ENCODE results near the gene GALM.
"Not testable (repeated sequence)": the region's sequence is repeated elsewhere in the genome, so short reads cannot be mapped to it uniquely, and the experiment has no call there.

Gene GALM

DNA sequence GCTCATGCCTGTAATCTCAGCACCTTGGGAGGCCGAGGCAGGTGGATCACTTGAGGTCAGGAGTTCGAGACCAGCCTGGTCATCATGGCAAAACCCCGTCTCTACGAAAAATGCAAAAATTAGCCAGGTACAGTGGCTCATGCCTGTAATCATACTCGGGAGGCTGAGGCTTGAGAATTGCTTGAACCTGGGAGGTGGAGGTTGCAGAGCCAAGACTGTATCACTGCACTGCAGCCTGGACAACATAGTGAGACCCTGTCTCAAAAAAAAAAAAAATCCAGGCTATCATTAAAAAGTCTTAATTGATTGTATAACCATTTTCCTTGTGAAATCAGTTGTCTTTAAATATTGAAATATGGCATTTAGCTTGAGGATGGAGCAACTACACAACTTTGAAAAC lies 15.0 kb downstream of the GALM start:
- not testable (repeated sequence) for DNase-seq (ENCODE audit: low read depth in 2 of 2)

DNA sequence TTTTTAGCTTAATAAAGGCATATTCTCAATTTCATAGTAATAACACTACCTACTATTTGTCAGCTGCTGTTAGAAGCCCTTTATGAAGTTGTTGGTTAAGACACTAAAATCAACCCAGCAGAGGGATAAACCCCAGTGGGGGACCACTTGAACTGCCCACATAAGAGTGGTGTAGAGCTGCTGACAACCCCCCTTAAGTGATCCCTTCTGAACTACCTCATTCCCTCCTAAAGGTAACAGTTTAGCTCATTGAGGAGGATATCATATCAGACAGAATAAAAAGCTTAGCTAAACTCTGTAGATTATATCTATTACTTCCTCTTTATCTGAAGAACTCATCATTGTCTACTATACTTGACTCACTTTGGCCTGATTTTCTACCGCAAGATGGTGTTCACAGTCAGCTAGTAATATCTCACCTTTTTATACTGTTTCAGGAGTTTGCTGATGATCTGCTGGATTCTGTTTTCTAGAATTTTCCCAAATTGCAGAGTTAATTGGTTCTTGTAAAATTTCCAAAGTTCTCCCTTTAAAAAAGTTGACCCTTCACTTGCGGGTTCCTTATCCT lies 16.2 kb downstream of the GALM start:
- no peak for DNase-seq (ENCODE audit: low read depth in 2 of 2)

DNA sequence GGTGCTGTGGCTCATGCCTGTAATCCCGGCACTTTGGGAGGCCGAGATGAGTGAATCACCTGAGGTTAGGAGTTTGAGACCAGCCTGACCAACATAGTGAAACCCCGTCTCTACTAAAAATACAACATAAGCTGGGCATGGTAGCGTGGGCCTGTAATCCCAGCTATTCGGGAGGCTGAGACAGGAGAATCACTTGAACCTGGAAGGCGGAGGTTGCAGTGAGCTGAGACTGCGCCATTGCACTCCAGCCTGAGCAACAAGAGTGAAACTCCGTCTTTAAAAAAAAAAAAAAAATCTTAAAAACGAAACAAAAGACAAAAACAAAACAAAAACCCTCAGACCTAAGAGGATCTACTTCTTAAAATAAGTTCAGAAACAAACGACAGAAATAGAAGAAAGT lies 16.7 kb downstream of the GALM start:
- not testable (repeated sequence) for DNase-seq (ENCODE audit: low read depth in 2 of 2)

DNA sequence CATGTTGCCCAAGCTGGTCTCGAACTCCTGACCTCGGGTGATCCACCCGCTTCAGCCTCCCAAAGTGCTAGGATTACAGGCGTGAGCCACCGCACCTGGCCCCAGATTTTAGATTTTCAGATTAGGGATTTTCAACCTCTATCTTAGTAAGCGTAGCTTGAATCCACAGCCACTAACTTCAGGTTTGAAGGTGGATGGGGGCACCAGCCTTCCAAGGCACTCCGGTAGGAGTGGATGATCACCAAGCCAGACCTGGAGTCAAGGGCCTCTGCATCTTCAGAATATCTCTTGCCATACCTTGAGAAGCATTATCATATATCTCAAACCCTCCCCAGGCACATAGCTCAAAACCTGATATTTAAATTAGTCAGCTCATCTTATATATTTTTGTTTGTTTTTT lies 17.9 kb downstream of the GALM start:
- DNase-seq (ENCODE audit: low read depth in 2 of 2): no peak

DNA sequence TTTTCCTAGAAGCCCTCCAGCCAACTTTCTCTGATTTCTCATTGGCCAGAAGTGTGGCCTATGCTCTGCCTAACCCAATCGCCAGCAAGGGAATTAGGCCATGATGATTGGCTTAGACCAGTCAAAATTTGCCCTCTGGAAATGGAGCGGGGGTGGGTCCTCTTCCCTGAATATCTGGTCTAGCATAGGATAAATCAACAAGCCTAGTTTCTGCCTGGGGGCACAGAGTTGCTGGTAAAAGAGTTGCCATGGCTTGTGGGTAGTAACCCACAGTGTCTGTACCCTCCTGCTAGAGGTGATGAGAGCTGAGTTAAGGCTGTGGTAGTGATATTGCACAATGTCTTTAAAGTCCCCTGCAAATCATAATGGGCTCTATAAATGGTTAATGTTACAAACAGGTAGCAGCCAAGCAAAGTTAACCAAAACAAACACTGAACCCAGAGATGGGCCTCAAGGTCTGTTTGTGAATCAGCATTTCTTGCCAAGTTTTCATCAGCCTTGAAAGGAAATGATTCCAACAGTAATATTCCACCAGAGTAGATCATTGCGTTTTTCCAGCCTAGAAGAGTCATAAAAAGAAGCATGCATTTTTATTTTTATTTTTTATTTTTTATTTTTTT lies 19.3 kb downstream of the GALM start:
- DNase-seq (ENCODE audit: low read depth in 2 of 2): no peak

DNA sequence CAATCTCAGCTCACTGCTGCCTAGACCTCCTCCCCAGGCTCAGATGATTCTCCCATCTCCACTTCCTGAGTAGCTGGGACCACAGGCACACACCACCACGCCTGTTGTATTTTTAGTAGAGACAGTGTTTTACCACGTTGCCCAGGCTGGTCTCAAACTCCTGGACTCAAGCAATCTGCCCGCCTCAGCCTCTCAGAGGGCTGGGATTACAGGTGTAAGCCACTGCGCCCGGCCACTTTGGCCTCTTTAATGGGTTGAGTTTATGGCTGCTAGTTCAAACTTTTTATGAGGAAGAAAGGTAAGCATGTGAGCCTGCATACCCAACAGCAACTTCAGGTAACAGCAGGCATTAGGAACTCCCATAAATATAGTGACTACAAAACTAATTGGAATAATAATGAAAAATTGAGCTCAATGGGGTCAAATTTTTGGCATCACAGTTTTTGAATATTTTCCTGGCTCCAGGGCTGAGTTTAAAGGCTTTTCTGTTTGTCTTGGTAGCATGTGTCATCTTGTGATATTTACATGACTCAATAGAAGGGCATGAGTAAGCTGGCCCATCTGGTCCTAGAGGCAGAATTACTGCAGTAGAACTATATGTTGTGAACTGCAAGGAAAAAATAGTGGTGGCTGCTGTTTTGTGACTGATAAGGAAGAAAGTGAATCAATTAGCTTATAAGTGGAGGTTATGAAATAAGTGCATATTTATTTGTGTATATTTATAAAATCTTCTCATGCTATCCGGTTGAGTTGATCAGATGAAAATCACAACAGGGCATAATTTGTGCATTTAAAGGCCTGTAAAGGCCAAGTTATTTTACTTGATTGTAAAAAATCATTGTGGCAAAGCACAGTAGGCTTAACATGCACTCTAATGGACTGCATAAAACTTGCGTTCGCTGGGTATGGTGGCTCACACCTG lies 24.8 kb downstream of the GALM start:
- no peak for DNase-seq (ENCODE audit: low read depth in 2 of 2)

DNA sequence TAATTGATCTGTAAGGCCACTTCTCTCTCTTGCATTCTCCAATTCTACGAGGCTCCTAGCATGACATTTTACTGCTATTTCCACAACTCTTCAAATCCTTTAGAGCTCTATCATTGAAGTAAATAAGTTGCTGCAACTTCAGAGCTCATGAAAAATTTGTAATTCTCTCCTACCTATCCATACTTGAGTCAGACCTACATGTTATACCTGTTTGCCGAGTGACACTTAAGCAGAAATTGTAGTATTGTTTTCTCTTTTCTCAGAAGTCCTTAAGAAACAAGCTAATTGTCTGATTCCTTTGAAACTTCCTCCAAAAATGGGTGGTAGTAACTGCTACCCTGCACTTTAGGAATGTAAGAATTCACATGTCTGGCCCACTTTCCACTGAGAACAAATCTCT lies 26.1 kb downstream of the GALM start:
- DNase-seq (ENCODE audit: low read depth in 2 of 2): no peak

DNA sequence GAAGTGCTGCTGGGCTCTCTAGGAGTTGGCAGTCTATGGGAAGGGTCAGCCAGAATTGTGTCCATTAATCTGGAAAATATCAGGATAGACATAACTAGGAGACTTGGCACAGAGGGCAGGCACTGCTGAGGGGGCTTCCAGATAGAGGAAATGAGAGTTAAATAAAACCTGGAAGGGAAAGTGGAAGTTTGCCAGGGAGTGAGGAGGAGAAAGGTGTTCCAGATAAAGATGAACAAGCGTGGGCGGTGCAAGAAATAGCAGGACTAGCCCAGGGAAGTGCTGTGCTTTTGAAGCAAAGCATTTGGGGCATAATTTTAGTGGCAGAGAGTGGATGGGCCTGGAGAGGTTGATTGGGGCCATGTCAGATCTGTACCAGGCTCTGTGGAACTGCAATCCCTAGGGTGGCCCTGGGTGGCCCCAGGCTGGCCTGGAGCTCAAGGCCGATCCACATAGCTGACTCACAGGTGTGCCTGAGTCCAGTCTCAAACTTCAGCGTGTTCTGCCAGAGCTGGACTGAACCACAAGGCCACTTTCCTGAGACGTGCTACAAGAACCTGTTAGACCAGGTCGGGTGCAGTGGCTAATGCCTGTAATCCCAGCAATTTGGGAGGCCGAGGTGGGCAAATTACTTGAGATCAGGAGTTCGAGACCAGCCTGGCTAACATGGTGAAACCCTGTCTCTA lies 26.9 kb downstream of the GALM start:
- DNase-seq (ENCODE audit: low read depth in 2 of 2): no peak

DNA sequence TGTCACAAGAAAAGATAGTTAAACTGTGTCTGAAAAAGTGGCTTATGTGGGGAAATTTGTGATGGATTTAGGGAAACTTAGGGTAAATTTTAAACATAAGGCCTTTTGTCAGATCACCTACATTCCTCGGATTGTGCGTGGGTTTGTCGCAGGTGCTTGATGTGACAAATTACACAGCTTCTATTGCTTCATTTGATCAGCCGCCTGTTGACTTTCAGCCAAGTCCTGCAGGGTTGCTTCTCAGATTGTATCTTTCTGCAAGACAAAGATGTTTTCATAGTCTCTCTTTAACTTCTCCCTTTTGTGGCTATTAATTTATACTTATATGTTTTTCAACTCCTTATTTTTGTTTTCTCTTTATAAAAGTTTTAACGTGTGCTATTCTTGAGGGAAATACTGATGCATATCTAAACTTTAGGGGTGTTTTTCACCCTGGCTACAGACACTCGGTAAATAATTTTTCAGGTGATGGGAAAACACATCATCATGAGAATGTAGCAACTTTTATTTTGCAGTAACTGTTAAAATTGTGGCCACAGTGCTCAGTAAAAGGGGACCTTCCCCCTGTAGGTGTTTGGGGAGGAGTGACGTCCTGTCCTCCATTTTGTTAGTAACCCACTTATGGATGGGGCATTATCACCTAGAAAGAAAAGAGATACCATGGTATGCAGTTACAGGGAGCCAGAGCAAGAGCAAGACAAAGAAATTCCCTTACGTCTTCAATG lies 31.4 kb downstream of the GALM start:
- DNase-seq (ENCODE audit: low read depth in 2 of 2): peak in 1 of 2 donors; percentile 12

DNA sequence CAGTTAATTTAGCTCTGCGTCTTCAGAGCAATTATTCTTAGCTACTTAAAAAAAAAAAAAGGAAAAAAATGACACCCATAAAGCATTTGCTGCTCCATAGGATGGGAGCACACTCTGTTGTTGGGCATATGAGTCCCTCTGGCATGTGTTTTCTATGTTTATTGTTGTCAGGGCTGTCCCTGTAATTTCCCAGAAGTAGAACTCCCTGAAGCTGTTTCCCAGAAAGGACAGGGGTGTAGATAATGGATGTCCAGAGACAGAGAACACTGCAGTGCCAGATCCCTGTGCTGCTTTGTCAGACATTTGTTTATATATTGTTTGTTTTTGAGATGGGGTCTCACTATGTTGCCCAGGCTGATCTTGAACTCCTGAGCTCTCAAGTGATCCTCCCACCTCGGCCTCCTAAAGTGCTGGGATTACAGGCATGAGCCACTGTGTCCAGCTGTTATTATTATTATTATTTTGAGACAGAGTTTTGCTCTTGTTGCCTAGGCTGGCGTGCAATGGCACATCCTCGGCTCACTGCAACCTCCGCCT lies 32.6 kb downstream of the GALM start:
- no peak for DNase-seq (ENCODE audit: low read depth in 2 of 2)

DNA sequence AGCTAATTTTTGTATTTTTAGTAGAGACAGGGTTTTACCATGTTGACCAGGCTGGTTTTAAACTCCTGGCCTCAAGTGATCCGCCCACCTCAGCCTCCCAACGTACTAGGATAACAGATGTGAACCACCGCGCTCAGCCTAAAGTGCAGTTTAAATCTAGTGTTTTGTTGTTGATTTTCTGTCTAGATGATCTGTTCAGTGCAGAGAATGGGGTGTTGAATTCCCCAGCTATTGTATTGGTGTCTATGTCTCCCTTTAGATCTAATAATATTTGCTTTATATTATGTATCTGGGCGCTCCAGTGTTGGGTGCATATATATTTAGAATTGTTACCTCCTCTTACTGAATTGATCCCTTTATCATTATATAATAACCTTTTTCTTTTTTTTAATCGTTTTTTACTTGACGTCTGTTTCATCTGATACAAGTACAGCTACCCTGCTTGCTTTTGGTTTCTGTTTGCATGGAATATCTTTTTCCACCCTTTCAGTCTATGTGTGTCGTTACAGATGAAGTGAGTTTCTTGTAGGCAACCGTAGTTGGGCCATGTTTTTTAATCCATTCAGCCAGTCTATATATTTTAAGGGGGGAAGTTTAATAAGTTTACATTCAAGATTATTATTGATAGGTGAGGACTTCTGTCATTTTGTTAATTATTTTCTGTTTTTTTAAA lies 34.3 kb downstream of the GALM start:
- no peak for DNase-seq (ENCODE audit: low read depth in 2 of 2)

DNA sequence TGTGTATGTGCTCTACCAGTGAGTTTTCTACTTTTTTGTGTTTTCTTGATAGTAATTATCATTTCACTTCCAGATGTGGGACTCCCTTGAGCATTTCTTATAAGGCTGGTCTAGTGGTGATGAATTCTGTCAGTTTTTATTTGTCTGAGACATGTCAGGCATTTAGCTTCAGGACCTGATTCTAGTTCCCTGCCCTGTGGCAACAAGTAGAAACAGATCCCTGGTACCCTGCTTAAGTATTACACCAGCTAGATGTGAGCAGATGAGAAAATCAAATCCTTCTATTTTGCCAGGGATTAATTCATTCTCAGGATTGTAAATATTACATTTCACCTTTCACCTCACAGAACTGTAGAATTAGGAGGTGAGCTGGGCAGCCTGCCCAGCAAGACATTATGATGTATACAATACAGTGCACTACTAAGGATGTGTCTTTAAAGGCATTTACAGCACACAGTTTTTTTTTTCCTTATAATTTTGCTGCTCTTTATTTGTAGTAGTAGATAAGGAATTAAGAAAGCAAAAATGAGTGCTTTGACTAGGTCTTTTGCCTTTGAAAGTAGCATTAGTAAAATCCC lies 35.1 kb downstream of the GALM start:
- DNase-seq (ENCODE audit: low read depth in 2 of 2): no peak

DNA sequence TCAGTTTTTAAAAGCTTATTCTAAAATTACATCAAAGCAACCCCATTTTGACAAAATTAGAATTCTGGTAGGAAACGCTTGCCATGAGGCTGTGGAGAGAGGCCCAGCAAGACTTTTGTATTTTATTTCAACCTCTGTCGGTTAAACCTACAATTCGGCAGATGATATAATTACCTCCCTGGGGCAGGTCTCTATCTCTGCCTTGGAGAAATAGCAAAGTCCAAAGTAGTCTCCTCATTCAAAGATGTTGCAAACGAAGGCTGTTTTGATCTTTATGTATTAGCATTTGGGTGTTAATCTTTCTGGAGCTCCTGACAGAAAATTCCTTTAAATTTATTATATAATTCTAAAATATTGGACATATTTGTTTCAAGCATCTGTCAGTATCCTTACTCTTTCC lies 35.6 kb downstream of the GALM start:
- DNase-seq (ENCODE audit: low read depth in 2 of 2): no peak

DNA sequence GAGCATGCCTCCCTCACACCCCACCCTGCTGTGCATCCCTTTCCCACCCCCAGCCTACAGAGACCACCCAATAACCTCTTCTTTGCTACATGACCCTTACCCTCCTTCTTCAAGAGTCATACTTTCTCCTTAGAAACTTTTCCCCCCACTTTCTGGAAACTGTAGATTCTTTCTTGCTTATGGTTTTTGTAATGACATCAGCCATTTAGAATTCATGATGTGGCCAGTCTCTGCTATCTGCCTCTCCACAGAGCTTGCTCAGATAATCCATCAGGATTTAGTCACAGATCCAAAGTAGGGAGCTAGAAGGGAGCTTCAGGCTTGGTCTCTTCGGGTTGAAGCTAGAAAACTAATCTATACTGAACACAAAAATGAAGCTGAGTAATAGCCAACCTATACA lies 36.5 kb downstream of the GALM start:
- no peak for DNase-seq (ENCODE audit: low read depth in 2 of 2)

DNA sequence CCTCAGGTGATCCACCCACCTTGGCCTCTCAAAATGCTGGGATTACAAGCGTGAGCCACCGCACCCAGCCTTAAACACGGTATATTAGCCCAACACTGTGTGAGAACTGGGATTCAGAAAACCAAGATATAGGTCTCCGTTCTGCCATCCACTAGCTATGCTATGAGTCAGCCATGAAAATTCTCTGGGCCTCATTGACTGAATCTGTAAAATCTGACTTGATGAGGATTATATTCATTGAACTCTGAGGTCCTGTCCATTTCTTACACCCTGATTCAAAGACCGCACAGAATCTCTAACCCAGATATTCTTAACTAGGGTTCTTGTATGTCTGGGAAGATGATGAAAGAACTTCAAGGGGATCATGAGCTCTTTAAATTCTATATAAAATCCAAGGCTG lies 37.4 kb downstream of the GALM start:
- DNase-seq (ENCODE audit: low read depth in 2 of 2): not testable (repeated sequence)

DNA sequence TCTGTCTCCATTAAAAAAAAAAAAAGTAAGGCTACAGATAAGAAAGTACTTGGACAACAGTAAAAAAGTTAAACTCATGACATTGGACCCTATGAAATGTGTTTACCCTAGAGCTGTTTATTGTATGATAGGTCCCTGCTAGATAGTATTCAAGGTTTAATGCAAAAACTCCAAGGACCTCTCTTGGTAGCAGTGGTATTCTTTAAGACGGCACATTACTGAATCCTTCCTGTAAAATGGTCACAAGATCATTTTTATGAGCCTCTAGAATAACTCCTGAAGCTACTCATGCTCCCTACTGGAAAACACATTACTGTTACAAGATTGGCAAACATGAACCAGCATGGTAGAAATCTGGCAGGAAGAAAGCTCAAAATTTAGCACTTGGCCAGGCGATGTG lies 38.8 kb downstream of the GALM start:
- DNase-seq (ENCODE audit: low read depth in 2 of 2): no peak

DNA sequence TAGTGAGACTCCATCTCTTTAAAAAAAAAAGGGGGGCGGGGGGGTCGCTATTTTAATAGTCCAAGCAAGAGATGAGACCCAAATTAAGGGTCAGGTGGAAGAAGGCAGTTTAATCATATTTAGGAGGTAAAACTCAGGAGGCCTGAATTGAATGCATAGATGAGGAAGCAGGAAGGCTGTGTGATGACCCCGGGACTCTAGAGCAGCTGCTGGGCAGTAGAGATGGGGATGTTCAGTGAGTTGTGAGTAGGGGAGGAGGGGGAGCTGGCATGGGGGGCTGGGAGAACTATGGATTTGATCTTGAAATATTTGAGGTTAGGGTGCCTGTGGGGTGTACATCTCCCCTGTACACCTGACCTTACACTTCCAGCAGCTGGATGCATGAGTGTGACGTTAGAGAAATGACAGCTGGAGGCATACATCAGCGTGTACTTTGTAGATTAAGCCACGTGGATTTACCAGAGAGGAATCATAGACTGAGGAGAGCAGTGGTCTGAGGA lies 41.0 kb downstream of the GALM start:
- DNase-seq (ENCODE audit: low read depth in 2 of 2): no peak

DNA sequence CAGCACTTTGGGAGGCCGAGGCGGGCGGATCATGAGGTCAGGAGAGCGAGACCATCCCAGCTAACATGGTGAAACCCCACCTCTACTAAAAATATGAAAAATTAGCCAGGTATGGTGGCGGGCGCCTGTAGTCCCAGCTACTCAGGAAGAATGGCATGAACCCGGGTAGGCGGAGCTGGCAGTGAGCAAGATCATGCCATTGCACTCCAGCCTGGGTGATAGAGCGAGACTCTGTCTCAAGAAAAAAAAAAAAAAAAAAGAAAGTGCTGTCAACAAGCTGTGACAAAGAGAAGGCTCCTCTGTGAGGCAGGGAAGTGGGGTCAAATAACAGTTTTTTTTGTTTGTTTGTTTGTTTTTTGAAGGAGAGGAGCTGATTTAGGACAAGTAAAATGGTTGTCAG lies 42.6 kb downstream of the GALM start:
- DNase-seq (ENCODE audit: low read depth in 2 of 2): not testable (repeated sequence)

DNA sequence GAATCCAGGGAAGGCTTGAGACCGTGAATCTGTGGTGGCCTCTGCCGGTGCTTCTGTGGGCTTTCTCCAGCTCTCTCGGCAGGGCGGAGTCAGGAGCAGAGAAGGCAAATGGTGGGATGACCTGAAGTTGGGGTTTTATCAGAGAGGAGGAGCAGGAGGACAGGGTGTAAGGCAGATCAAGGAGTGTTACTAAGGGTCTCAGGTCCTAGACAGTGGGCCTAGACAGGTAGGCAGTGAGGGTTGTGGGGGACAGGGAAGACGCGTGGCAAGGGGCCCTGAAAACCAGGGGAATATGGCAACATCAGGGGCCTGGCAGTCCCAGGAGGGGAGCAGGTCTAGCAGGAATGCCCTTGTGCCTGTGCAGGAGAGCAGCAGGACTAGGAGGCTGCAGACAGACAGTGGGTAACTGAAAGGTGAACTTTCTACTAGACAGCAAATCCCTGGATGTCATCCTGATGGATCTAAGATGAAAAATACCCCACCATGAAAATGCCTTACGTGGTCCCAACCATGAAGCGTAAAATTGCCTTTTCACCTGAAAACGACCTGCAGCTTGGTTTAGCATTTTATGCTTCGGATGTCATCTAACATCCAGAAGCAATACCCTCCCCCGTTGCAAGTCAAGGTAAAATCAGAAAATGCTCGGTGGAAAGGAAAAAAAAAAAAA lies 43.1 kb downstream of the GALM start:
- DNase-seq (ENCODE audit: low read depth in 2 of 2): no peak
